Liver (tissue), 9 donors: Measurements from ENCODE around the gene TRIP6. TPM values are rescaled to one million over a fixed set of nuclear protein-coding genes. Genes with fewer than 3 reads are reported as not detected.

Experiments used
- DNase-seq: peaks from one replicate; pipeline ENCODE4 v3.0.0-alpha.2; 2017; ENCODE audit warnings: low spot score
- H3K27ac ChIP-seq, 2 donors: one replicate each; pipeline ENCODE4 v1.7.0; 2013; ENCODE audit warnings: inconsistent platforms in 2 of 2, low read length in 2 of 2, control low read depth in 1 of 2, low read depth in 1 of 2, mild to moderate bottlenecking in 1 of 2
- H3K27me3 ChIP-seq, 4 donors: one replicate each; pipeline versions ENCODE4 v1.6.1 to v1.7.0; 2013; ENCODE audit warnings: low read length in 3 of 4, inconsistent platforms in 1 of 4, mild to moderate bottlenecking in 1 of 4, moderate library complexity in 1 of 4; ENCODE audit not compliant: control insufficient read depth in 4 of 4, insufficient read depth in 4 of 4
- H3K36me3 ChIP-seq, 4 donors: one replicate each; pipeline versions ENCODE4 v1.6.1 to v1.7.0; 2013; ENCODE audit warnings: low read length in 3 of 4, mild to moderate bottlenecking in 3 of 4, low read depth in 1 of 4, moderate library complexity in 1 of 4; ENCODE audit not compliant: control insufficient read depth in 4 of 4, insufficient read depth in 3 of 4
- H3K4me1 ChIP-seq, 4 donors: one replicate each; pipeline versions ENCODE4 v1.6.1 to v1.7.0; 2013; ENCODE audit warnings: low read length in 3 of 4, mild to moderate bottlenecking in 3 of 4, moderate library complexity in 1 of 4; ENCODE audit not compliant: control insufficient read depth in 4 of 4, insufficient read depth in 4 of 4
- H3K4me3 ChIP-seq, 3 donors: one replicate each; pipeline versions ENCODE4 v1.6.1 to v1.7.0; 2013; ENCODE audit warnings: low read length in 3 of 3, control low read depth in 1 of 3, low read depth in 1 of 3, mild to moderate bottlenecking in 1 of 3
- H3K9ac ChIP-seq, 2 donors: one replicate each; pipeline ENCODE4 v1.7.0; 2013; ENCODE audit warnings: low read length in 2 of 2, mild to moderate bottlenecking in 2 of 2, moderate library complexity in 2 of 2, control low read depth in 1 of 2, low read depth in 1 of 2
- H3K9me3 ChIP-seq, 4 donors: one replicate each; pipeline versions ENCODE4 v1.6.1 to v1.7.0; 2013; ENCODE audit warnings: low read length in 3 of 4; ENCODE audit not compliant: control insufficient read depth in 4 of 4
- CTCF ChIP-seq: fragments of 150-350 bp; IDR thresholded peaks from 2 replicates; pipeline ENCODE4 v1.5.1; 2017; ENCODE audit warnings: improper control_type of control experiment, low read depth, low read length; ENCODE audit not compliant: missing input control
- EGR1 ChIP-seq, 2 donors: IDR thresholded peaks; 2 replicates each; pipeline ENCODE4 v1.6.1; 2016 to 2018; ENCODE audit warnings: antibody characterized with exemption in 2 of 2, low read depth in 2 of 2
- FOXA1 ChIP-seq: IDR thresholded peaks from 2 replicates; pipeline ENCODE4 v1.6.1; 2016; ENCODE audit warnings: antibody characterized with exemption
- FOXA2 ChIP-seq: IDR thresholded peaks from 2 replicates; pipeline ENCODE4 v1.6.1; 2016; ENCODE audit warnings: antibody characterized with exemption
- GABPA ChIP-seq, 2 donors: IDR thresholded peaks in 1 of 2; conservative IDR thresholded peaks in 1 of 2; 2 replicates each; pipeline ENCODE4 v1.6.1; 2016; ENCODE audit warnings: antibody characterized with exemption in 2 of 2, mild to moderate bottlenecking in 1 of 2, moderate library complexity in 1 of 2
- HNF4A ChIP-seq, 2 donors: conservative IDR thresholded peaks; 2 replicates each; pipeline ENCODE4 v1.6.1; 2016; ENCODE audit warnings: antibody characterized with exemption in 2 of 2, mild to moderate bottlenecking in 2 of 2
- HNF4G ChIP-seq: IDR thresholded peaks from 2 replicates; pipeline ENCODE4 v1.6.1; 2016; ENCODE audit warnings: antibody characterized with exemption
- JUND ChIP-seq, 2 donors: IDR thresholded peaks; 2 replicates each; pipeline ENCODE4 v1.6.1; 2016; ENCODE audit warnings: antibody characterized with exemption in 2 of 2
- MAX ChIP-seq: IDR thresholded peaks from 2 replicates; pipeline ENCODE4 v1.6.1; 2016; ENCODE audit warnings: antibody characterized with exemption
- NR2F2 ChIP-seq: IDR thresholded peaks from 2 replicates; pipeline ENCODE4 v1.6.1; 2016; ENCODE audit warnings: antibody characterized with exemption
- RAD21 ChIP-seq, 2 donors: IDR thresholded peaks; 2 replicates each; pipeline ENCODE4 v1.6.1; 2016; ENCODE audit warnings: antibody characterized with exemption in 2 of 2, mild to moderate bottlenecking in 2 of 2
- REST ChIP-seq: IDR thresholded peaks from 2 replicates; pipeline ENCODE4 v1.6.1; 2016; ENCODE audit warnings: antibody characterized with exemption, mild to moderate bottlenecking
- RXRA ChIP-seq, 2 donors: IDR thresholded peaks; 2 replicates each; pipeline ENCODE4 v1.6.1; 2017 to 2018; ENCODE audit warnings: antibody characterized with exemption in 2 of 2, mild to moderate bottlenecking in 1 of 2
- SP1 ChIP-seq: IDR thresholded peaks from 2 replicates; pipeline ENCODE4 v1.6.1; 2018; ENCODE audit warnings: antibody characterized with exemption, mild to moderate bottlenecking
- TAF1 ChIP-seq: conservative IDR thresholded peaks from 2 replicates; pipeline ENCODE4 v1.6.1; 2016; ENCODE audit warnings: antibody characterized with exemption, mild to moderate bottlenecking
- YY1 ChIP-seq: IDR thresholded peaks from 2 replicates; pipeline ENCODE4 v1.6.1; 2016; ENCODE audit warnings: antibody characterized with exemption, mild to moderate bottlenecking
- WGBS: extraction: QIAGEN DNeasy Blood & Tissue Kit; methylation state at CpG from one replicate; pipeline ENCODE4 v1.1.7; 2013; 5-methylcytosine and 5-hydroxymethylcytosine counted together
- polyA plus RNA-seq, 2 donors: library from polyadenylated mRNA; stranded (reverse) in 1 of 2; unstranded in 1 of 2; fragments of 200-250 nt in 1 of 2; fragments of >200 nt in 1 of 2; fragmentation: Nextera tagmentation in 1 of 2; extraction: Ambion mirVana in 1 of 2; gene quantifications; one replicate each; pipeline versions ENCODE4 v1.2.1 to v1.2.3, GENCODE V29; 2013 to 2015
- total RNA-seq, 2 donors: library from RNA; depleted of rRNA; stranded (reverse); fragments of >200 nt; gene quantifications; one replicate each; pipeline ENCODE4 v1.2.3, GENCODE V29; 2014
- TF ChIP-seq, protein P1 (sequence below): IDR thresholded peaks from 2 replicates; pipeline ENCODE4 v1.6.1; 2016; ENCODE audit warnings: antibody characterized with exemption
- TF ChIP-seq, protein P2 (sequence below): IDR thresholded peaks from 2 replicates; pipeline ENCODE4 v1.6.1; 2016; ENCODE audit warnings: antibody characterized with exemption
- donor health status: healthy.
- donor health status: healthy.
- donor health status: healthy.
- donor health status: healthy.
- donor health status: healthy.

Gene TRIP6
- total and polyA plus RNA-seq, 4 donors: 14.6 to 30.7 (median 18.1) TPM

DNA sequence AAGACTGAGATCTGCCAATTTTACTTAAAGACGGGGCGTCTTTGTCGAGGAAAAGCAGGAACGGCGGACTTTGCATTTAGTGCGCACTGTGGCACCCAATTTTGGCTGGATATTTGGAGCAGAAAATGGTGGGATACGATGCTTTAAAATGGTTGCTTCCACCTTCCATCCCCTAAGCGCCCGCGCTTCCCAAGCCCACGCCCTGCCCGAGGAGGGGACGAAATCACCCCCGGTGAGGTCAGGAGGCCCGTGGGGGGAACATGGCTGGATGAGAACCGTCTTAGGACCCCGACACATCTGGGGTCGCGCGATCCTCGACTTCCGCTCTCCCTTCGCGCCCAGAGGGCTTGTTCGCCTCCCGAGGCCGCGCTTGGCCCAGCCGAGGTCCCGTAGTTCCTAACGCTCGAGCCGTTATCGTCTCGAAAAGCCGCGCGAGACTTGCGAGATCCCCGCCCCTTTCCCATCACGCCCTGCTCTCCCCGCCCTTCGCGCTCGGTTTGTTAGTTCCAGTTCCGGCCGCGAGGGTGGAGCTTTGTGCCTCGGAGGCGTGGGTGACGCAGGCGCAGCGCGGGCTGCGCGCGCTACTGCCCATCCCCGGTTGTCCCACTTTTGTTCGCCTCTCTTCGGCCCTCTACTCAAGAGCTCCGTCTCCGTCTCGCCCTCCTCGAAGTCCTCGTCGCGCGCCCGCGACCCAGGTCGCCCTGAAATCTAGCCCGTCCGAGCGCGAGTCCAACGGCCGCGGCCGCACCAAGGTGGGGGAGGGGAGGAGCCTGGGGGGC is 7.6 kb downstream of the TRIP6 start, which contains the start of gene SRRT:
Gene SRRT, plus strand, starts transcription at position 527 of the 779 bp plus-strand sequence. CDS start 488 bp downstream, outside the sequence.
- Histone ChIP-seq H3K36me3 (peaks cover 2 to 34% (median 18%) of the 10 kb centered on the region in 4 donors), H3K27ac (peak within 1 kb of the TSS; percentile 88 to 93), H3K9me3 (no peaks in the 10 kb centered on the region), H3K4me3 (peak within 1 kb of the TSS; percentile 86 to 88 (median 86)), H3K9ac (peak within 1 kb of the TSS; percentile 63 to 75), H3K4me1 (peaks cover 0 to 25% (median 24%) of the 10 kb centered on the region in 4 donors), H3K27me3 (no peaks in the 10 kb centered on the region)
- peak; percentile 97 for DNase-seq
- TF ChIP-seq HNF4A (conservative IDR thresholded peaks at IDR 0.05): peak in 1 of 2 donors; percentile 36
- TF ChIP-seq JUND (IDR thresholded peaks at IDR 0.05): no peak
- TF ChIP-seq, protein P1, sequence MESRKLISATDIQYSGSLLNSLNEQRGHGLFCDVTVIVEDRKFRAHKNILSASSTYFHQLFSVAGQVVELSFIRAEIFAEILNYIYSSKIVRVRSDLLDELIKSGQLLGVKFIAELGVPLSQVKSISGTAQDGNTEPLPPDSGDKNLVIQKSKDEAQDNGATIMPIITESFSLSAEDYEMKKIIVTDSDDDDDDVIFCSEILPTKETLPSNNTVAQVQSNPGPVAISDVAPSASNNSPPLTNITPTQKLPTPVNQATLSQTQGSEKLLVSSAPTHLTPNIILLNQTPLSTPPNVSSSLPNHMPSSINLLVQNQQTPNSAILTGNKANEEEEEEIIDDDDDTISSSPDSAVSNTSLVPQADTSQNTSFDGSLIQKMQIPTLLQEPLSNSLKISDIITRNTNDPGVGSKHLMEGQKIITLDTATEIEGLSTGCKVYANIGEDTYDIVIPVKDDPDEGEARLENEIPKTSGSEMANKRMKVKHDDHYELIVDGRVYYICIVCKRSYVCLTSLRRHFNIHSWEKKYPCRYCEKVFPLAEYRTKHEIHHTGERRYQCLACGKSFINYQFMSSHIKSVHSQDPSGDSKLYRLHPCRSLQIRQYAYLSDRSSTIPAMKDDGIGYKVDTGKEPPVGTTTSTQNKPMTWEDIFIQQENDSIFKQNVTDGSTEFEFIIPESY: peak; percentile 100
- TF ChIP-seq TAF1: no peak
- peak; percentile 82 for TF ChIP-seq MAX
- no peak for TF ChIP-seq HNF4G
- peak in 1 of 2 donors; percentile 76 for TF ChIP-seq EGR1 (IDR thresholded peaks at IDR 0.05; ENCODE audit: low read depth in 2 of 2)
- peak; percentile 46 for TF ChIP-seq NR2F2
- peak; percentile 81 for TF ChIP-seq SP1
- TF ChIP-seq YY1: peak; percentile 98
- peak; percentile 49 to 52 for TF ChIP-seq RXRA (IDR thresholded peaks at IDR 0.05)
- TF ChIP-seq, protein P2, sequence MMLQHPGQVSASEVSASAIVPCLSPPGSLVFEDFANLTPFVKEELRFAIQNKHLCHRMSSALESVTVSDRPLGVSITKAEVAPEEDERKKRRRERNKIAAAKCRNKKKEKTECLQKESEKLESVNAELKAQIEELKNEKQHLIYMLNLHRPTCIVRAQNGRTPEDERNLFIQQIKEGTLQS: no peak
- TF ChIP-seq REST: peak; percentile 77
- TF ChIP-seq GABPA (IDR thresholded peaks at IDR 0.05 in 1 of 2, conservative IDR thresholded peaks at IDR 0.05 in 1 of 2): peak in 1 of 2 donors; percentile 91
- TF ChIP-seq FOXA1: peak; percentile 7
- TF ChIP-seq FOXA2: no peak
- peak in 1 of 2 donors; percentile 25 for TF ChIP-seq RAD21 (IDR thresholded peaks at IDR 0.05)
- peak; percentile 68 for TF ChIP-seq CTCF
- WGBS: 5% methylated on average over 79 of the region's 79 CpGs
